A204.1 (cell line): ENCODE data around the gene ATP11C.
"Not testable (repeated sequence)": the region's sequence is repeated elsewhere in the genome, so short reads cannot be mapped to it uniquely, and the experiment has no call there.

ENCODE experiments used
- FAIRE-seq: peaks from 2 replicates; lab custom pipeline; 2012; peaks lifted over from hg19 to GRCh38; lab: Jason Lieb, UNC

Gene ATP11C

GRCh38 chrX:139932901-139933796 lies at the start of gene ATP11C:
TSS of gene ATP11C (minus strand) at chrX:139933053. CDS start at chrX:139932042, 1,011 bp downstream.
- FAIRE-seq: no peak

GRCh38 chrX:139974471-139974870 lies 41.6 kb upstream of the ATP11C start:
- no peak for FAIRE-seq

DNA sequence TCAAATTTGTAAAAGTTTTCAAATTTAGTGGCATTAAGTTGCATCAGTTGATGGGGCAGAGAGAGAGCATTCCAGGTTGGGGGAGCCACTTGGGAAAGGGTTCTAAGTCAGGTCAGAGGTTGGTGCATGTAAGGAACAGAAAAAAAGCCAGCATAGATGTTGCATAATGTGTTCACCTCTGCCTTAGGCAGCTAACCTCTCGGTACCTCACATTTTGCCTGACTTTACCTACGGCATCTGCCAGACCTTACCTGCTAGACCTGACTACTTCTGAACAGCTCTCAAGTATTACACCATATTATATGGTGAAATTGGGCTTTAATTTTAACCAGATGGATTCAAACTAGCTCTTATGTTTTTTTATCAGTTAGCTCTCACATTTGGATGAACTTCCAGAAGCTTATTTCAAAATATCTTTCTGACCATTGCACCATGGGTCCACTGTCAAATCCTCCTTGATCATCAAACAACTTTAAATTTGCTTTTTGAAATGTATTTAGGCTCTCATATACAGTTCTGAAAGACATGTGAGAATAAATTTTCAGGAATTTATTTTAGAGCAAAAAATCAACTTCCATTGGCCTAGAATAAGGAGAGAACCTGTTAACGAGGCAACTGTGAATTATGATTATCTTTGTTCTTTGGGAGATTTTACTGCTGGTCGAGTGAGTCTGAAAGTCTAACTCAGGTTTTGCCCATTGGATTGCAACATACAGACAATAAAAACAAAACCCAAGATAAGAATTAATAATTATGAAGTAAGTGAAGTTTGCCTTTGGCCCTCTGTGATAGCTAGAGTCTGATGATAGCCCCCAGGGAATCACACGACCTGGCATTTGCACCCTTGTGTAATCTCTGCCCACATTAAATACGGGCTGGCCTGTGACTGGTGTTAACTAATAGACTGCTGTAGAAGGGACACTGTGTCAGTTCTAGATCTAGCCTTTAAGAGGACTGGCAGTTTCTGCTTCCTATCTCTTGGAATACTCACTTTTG lies 40.1 kb upstream of the ATP11C start:
- FAIRE-seq: no peak

DNA sequence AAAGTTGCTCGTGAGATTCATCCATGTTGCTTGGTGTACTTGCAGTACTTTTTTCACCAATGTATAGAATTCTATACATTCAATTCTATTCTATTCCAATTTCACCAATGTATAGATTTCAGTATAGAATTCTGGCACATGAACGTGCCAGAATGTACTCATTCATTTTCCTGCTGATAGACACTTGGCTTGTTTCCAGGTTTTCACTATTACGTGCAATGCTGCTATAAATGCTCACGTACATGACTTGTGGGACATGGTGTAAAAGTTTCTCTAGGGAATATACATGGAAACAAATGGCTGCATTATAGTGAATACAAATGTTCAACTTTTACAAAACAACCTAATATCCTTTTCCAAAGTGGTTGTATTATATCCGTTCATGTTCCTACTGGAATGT lies 39.3 kb upstream of the ATP11C start:
- no peak for FAIRE-seq

DNA sequence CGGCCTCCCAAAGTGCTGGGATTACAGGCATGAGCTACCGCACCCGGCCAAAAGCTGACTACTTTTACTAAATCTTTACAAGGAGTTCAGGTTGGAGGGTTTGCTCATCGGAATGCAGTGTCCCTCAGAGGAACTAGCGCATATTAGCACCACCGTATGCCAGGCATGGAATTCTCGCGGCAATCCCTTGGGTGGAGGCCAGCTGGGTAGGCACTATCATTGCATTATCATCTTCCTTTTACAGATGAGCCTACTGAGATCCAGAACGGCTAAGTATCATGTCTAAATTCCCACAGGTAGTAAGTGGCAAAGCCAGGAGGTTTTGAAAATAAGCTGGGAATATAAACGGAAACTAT lies 38.5 kb upstream of the ATP11C start:
- FAIRE-seq: no peak

DNA sequence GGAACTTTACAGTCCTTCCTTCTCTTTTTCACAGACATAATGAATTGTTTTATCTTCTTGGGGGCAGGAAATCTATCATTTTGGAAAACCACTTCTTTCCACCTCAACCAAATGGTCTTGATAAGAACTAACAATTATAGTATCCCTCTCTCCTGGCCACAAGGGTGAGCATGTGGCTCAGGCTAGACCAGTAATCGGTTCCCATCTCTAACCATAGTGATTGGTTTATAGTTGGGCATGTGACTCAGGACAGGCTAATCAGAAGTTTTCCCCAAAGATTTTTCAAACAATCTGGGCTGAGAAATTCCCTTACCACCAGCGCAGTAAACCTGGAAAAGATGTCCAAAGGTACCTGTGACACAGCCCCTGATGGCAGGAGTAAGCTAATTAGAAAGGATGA lies 36.4 kb upstream of the ATP11C start:
- FAIRE-seq: no peak

DNA sequence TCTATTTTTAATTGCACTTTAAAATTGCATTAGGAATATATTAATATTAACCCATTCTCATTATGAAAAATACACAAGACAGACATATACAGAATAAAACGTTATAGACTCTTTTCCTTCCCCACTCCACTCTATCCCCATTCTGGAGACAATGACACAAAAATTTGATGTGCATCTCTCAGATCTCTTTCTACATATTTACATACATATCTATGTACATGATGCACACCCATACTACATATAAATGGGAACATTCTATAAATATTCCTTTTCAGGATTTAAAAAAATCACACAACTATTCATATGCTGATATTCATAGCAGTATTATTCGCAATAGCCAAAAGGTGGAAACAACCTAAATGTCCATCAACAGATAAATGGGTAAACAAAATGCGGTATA lies 34.9 kb upstream of the ATP11C start:
- FAIRE-seq: no peak

- FAIRE-seq: no peak
Observed at GRCh38 chrX:139967300-139967699, 34.4 kb upstream of the ATP11C start.

DNA sequence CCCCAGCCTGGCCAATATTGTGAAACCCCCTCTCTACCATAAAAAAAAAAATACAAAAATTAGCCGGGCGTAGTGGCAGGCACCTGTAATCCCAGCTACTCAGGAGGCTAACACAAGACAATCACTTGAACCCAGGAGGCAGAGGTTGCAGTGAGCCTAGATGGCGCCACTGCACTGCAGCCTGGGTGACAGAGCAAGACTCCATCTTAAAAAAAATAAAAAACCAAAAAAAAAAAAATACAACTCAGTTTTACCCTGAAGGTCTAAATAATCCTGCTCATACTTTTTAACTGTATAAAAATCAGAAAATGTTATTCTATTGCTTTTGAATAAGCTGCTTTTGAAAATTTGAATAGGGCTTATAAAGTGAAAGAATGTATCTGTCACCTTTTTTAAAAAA lies 33.3 kb upstream of the ATP11C start:
- not testable (repeated sequence) for FAIRE-seq

GRCh38 chrX:139965421-139965820 lies 32.6 kb upstream of the ATP11C start, which contains the start of gene CXorf66:
TSS of gene CXorf66 (minus strand) at chrX:139965521. CDS start at chrX:139965496, 25 bp downstream.
- FAIRE-seq: no peak

DNA sequence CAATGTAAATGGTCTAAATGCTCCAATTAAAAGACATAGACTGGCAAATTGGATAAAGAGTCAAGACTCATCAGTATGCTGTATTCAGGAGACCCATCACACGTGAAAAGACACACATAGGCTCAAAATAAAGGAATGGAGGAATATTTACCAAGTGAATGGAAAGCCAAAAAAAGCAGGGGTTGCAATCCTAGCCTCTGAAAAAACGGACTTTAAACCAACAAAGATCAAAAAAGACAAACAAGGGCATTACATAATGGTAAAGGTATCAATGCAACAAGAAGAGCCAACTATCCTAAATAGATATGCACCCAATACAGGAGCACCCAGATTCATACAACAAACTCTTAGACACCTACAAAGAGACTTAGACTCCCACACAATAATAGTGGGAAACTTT lies 28.2 kb upstream of the ATP11C start:
- not testable (repeated sequence) for FAIRE-seq

DNA sequence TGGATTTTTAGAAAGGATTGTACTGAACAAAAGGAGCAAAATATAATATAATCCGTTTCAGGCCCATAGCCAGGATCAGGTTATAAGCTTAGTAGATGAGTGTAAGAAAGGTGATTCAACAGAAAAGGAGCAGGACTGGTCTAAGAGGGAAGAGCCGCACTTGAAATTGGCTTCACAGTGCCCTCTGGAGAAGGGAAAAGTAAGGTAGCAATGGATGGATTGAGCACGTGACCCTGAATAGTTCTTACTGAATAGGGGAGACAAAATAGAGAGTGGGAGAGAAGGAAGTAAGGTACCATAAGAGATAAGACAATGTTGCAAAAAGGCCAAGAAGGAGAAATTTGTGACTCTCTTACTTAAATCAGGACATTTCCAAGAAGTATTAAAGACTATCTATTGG lies 16.9 kb upstream of the ATP11C start:
- no peak for FAIRE-seq

GRCh38 chrX:139945075-139945474 lies 12.2 kb upstream of the ATP11C start:
- FAIRE-seq: no peak

GRCh38 chrX:139936259-139936658 lies 3.4 kb upstream of the ATP11C start:
- no peak for FAIRE-seq

- FAIRE-seq: no peak
Observed at GRCh38 chrX:139933904-139934303, 1.1 kb upstream of the ATP11C start.

- no peak for FAIRE-seq
Observed at GRCh38 chrX:139932073-139932900, 566 bp downstream of the ATP11C start.

DNA sequence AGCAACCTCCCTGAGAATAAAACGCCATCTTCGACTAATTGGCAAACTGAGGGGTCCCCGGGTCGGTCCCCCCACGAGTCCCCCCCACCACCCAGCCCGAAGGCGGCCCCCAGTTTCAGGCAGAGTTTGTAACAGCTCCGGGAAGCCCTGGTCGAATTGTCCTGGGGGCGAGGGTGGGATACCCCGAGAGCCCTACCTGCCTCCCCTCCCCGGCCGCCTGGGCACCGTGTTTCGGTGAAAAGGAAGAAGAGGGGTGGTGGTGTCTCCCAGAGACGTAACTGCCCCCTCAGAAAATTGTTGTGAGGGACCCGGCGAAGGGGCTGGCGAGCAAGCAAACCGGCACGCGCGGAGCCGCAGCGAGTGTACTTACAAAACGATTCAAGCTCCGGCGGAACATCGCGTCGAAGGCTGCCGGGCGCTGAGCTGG lies 1.2 kb downstream of the ATP11C start:
- FAIRE-seq: no peak

DNA sequence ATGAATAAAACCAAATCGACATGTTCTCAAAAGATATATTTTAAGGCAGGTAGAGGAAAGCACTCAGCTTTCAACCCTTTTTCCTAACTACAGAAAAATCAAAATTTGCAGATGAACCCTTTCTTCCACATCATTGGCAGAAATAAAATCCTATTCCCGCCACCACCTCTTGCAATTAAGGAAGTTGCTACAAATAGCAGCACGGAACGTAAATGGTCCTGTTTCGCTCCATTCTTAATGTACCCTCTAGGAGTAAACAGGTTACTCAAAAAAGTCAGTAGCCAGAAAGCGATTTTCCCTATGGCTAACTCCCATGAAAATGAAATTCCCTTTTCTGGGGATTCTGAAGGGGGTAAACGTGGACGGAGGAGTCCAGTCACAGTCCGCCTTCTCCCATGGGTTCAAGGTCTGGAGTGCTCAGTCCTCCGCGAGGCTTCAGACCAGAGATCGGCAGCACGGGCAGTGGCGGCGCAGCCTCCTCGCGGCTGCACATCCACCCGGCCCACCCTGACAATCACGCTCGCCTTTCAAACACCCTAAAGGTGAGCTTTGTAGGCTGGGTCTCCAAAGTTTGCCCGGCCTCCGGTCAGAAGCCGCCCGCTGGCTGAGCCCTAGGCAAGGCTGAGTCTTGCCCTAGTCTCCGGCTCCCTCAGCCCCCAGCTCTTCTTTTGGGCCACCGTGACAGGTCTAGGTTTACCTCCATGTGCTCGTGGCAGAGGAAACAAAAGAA lies 1.8 kb downstream of the ATP11C start:
- no peak for FAIRE-seq

GRCh38 chrX:139930401-139930800 lies 2.5 kb downstream of the ATP11C start:
- no peak for FAIRE-seq

GRCh38 chrX:139929876-139930275 lies 3.0 kb downstream of the ATP11C start:
- no peak for FAIRE-seq

DNA sequence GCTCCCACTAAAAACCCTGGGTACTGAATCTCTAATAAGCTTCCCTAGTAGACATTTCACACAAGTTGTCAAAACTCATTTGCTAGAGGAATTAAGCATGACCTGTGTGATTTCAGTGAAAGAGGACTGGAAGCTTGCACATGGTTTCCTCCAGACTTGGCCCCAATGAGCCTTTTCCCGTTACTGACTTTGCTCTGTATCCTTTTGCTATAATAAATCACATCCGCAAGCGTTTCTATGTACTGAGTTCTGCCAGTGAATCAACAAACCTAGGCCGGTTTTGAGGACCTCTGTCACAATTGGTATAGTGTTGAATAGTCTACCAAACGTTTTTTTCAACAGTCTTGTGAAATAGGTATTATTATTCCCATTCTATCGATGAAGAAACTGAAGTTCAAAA lies 8.2 kb downstream of the ATP11C start:
- no peak for FAIRE-seq
